IPS DF 19.7 (cell line): ENCODE measurements around the gene ICAM2.
"Not testable (repeated sequence)": the region's sequence is repeated elsewhere in the genome, so short reads cannot be mapped to it uniquely, and the experiment has no call there.

ENCODE experiments used
- DNase-seq: peaks from one replicate; pipeline ENCODE4 v3.0.0-alpha.2; 2013; ENCODE audit warnings: low read depth, low spot score

ICAM2 gene

GRCh38 chr17:64042700-64043485 lies 22.5 kb upstream of the ICAM2 start:
- DNase-seq, result no peak

GRCh38 chr17:64041912-64042311 lies 21.5 kb upstream of the ICAM2 start:
- DNase-seq, result no peak

DNA sequence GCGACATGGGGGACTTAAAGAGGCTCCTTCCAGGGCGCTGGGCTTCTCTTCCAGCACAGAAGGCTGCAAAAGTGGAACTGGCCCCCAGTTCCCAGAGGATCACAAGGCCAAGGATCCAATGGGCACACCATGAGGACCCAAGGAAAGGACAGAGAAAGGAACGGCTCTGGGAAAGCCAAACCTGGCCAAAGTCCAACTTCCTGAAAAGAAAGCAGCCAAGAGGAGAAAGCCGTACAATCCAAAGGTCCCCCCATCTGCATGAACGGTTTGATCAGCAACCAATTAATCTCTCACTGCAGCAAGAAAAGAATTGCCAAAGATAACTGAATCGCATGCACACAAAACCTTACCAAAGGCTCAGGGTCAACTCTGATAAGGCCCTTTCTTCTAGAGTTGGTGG lies 19.8 kb upstream of the ICAM2 start:
- DNase-seq, result no peak

- DNase-seq, result no peak
Measured at GRCh38 chr17:64039106-64039400, 18.6 kb upstream of the ICAM2 start.

GRCh38 chr17:64038331-64039105 lies 18.1 kb upstream of the ICAM2 start:
- DNase-seq, result no peak

GRCh38 chr17:64037802-64038201 lies 17.4 kb upstream of the ICAM2 start:
- no peak for DNase-seq

GRCh38 chr17:64037180-64037579 lies 16.7 kb upstream of the ICAM2 start:
- DNase-seq, result no peak

- peak; percentile 72 for DNase-seq
Measured at GRCh38 chr17:64036198-64036922, 15.9 kb upstream of the ICAM2 start.

DNA sequence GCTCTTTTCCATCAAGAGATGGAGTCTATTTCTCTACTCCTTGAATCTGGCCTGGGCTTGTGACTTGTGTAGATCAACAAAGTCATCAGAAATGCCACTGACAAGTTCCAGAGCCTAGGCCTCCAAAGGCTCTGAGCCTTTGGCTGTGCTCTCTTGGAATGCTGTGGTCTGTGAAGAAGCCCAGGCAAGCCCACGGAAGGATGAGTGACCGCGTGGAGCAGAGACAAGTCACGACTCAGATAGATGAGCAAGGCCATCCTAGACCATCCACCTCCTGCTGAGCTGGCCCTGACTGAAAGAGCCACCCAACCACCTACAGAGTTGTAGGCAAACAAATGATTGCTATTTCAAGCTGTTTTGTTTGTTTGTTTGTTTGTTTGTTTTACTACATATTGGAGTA lies 11.6 kb upstream of the ICAM2 start:
- DNase-seq, result no peak

DNA sequence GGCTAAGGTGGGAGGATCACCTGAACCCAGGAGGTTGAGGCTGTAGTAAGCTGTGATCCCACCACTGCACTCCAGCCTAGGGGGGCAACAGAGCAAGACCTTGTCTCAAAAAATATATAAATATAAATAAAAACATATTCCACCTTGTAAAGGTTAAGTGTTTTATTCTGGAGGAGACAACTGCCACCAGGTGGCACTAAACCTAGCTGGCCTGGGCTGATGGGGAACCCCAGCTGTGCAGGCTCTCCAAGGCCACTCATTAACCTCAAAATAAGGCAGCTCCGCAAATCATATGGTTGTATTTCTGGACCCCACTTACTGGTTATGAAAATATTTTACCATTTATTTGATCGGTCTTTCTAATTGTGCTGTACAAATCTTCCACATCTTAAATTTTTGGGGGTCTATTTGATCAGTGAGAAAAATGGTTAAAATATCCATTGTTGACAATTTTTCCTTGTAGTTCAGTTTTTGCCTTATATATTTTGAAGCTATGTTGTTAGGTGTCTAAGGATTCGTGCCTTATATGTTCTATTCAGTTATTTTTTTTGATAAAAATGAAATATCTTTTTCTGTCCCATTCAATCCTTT lies 8.5 kb upstream of the ICAM2 start:
- DNase-seq, result peak; percentile 25

DNA sequence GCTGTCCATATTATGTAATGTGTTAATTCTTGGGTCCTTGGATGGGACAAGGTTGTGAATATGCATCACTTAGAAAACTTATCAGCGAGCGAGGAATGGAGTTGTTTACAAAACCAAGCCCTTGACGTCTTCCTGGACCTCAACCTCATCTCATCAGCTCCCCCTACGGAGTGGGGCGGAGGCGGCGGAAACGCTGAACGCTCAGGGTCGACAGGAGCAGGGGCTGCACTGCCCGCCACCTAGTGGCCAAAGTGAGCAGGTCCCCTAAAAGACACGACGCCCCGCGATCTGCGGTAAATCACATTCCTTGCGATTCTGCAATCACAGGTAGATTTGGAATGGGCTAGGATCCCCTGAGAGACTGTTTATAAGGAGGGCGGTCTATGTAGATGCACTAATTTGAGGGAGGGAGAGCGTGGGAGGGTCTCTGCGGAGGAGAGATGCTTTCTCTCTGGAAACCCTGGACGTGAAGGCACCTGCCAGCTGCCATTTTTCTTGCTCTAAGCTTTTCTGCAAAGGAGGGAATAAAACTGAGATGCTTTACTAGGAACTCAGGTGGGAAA lies 5.4 kb upstream of the ICAM2 start:
- peak; percentile 54 for DNase-seq

DNA sequence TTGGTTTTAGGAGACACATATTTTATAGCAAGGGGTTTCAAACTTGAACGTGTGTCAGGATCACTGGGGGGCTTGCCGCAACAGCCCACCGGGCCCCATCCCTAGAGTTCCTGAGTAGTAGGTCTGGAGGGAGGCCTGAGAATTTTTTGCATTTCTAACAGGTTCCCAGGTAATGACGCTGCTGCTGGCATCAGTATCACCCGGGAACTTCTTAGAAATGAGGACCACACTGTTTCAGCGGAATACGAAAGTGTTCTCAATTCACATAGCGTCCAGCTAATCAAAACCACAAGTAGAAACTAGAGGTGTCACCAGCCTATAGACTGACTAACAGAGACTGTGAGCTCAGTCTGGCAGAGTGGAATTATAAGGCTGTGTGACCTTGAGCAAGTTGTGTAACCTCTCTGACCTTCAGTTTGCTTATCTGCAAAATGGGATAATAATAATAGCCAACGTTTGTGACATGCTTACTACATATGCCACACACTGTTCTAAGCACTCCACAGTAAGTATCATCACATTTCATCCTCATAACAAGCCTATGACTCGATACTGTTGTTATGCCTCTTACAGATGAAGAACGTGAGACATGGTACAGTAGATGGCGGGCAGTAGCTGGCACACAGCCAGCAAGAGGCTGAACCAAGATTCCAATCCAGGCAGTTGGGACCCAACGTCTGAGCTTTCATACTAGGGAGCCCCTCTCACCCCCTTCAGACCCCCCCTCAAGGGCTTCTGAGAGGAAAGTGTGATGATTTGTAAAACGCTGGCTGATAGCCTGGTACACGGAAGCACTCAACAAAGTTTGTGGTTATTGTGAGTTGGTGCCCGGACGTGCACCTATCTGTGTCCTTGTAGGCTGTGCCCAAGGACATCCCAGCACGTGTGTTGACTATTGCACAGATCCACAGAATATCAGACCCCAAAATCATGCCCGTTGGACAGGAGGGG lies 4.6 kb upstream of the ICAM2 start:
- DNase-seq, result no peak

DNA sequence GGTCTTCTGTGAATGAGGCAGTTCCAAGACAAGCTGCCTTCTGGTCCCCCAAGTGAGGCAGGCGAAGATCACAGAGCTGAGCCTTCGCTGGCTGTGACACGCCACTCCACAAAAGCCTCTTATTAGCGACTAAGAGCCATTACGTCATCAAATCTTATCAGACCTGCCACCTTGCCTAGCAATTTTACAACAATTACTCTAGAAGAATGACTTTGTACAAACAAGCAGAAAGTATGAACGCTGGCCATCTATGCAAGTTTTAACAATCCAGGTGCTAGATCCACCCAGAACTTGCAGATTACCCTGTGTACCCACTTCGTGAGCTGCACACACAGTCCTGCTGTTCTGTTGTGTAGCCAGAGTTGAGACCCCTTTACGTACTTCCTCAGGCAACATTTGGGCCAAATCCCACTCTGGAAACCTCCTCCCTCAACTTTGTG lies 3.8 kb upstream of the ICAM2 start:
- no peak for DNase-seq

DNA sequence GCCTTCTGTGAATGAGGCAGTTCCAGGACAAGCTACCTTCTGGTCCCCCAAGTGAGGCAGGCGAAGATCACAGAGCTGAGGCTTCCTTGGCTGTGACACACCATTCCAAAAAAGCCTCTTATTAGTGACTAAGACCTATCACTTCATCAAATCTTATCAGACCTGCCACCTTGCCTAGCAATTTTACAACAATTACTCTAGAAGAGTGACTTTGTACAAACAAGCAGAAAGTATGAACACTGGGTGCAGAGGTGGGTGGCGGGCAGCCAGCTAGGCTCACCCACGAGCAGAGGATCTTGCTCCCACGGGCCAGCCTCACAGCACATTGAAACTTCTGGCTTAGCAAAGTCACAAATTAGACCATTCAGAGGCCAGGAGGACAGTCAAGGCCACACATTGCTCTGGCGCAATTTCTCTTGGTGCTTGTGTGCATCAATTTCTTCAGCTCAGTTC lies 2.2 kb upstream of the ICAM2 start:
- DNase-seq, result no peak

DNA sequence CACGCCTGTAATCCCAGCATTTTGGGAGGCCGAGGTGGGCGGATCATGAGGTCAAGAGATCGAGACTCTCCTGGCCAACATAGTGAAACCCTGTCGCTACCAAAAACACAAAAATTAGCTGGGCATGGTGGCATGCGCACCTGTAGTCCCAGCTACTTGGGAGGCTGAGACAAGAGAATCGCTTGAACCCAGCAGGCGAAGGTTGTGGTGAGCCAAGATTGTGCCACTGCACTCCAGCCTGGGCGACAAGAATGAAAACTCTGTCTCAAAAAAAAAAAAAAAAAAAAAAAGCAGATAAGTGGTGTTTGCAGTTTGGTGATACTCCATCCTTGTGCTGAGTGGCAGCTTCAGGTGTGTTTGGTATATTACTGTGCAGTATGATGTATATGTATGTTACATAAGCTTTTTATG lies 877 bp downstream of the ICAM2 start:
- DNase-seq, result not testable (repeated sequence)

GRCh38 chr17:64017381-64017980 lies 3.0 kb downstream of the ICAM2 start:
- DNase-seq, result no peak

DNA sequence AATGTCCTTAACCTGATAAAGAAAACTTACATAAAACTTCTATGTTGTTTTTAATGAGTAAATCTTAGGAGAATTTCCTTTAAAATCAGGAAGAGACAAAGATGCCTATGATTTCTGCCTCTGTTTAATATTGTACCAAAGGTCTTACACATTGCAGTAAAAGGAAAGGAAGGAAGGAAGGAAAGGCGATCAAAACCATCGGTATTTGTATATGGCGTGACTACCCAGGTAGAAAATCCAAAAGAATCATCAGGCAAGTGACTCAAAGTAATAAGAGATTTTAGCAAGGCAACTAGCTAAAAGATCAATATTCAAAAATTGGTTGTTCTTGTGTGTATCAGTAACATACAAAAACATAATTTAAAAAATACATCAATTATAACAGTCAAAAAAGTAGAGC lies 3.5 kb downstream of the ICAM2 start:
- no peak for DNase-seq

DNA sequence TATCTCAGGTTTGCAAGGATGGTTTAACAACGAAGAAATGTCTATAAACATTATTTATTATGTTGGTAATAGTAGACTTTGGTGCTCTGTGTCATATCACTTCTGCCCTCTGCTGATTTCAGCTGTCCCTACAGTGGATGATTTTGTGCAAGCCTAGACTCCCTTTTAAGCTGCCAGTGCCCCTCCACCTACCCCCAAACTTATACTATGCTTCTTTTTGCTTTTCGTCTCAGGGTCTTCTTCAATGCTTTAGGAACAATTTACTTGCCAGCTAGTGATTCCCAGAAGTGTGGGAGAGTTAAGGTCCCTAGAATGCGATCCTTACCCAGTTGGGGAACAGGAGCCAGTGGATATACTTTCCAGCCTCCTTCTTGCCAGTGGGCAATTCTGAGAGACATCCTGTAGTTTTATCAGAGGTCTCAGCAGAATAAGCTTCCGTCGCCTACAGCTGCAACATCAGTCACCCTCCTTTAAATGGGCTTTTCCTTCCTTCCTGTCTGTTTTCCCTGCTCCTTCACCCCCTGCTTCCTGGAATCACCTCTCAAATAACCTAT lies 4.1 kb downstream of the ICAM2 start:
- no peak for DNase-seq

- no peak for DNase-seq
Measured at GRCh38 chr17:64015447-64015846, 5.0 kb downstream of the ICAM2 start.
